Neural cell (in vitro differentiated cells): Measurements from ENCODE around the gene BCL6B.

ENCODE experiments used
- CTCF ChIP-seq: fragments of 450-650 bp; IDR thresholded peaks from 2 replicates; pipeline ENCODE4 v1.5.1; 2014; ENCODE audit warnings: antibody characterized with exemption, mild to moderate bottlenecking, moderate library complexity; ENCODE audit not compliant: poor library complexity, severe bottlenecking
- EP300 ChIP-seq: fragments of 450-650 bp; conservative IDR thresholded peaks from 2 replicates; pipeline ENCODE4 v1.6.1; 2014; ENCODE audit warnings: antibody characterized with exemption, mild to moderate bottlenecking, moderate library complexity; ENCODE audit not compliant: poor library complexity, severe bottlenecking
- EZH2 ChIP-seq: fragments of 200-600, 300-800 bp; shearing (Covaris generic), sonication (generic); IDR thresholded peaks from 2 replicates; pipeline ENCODE4 v1.6.1; 2014; ENCODE audit warnings: antibody characterized with exemption, low read length, borderline replicate concordance, mild to moderate bottlenecking; ENCODE audit not compliant: insufficient read depth, poor library complexity, severe bottlenecking
- MXI1 ChIP-seq: fragments of 450-650 bp; conservative IDR thresholded peaks from 2 replicates; pipeline ENCODE4 v1.6.1; 2014; ENCODE audit warnings: antibody characterized with exemption, mild to moderate bottlenecking; ENCODE audit not compliant: poor library complexity, severe bottlenecking
- POLR2AphosphoS5 ChIP-seq: IDR thresholded peaks from 2 replicates; pipeline ENCODE4 v1.6.1; 2012
- RAD21 ChIP-seq: fragments of 450-650 bp; conservative IDR thresholded peaks from 2 replicates; pipeline ENCODE4 v1.6.1; 2014; ENCODE audit warnings: antibody characterized with exemption, mild to moderate bottlenecking, moderate library complexity
- SMC3 ChIP-seq: fragments of 450-650 bp; conservative IDR thresholded peaks from 2 replicates; pipeline ENCODE4 v1.6.1; 2014; ENCODE audit warnings: antibody characterized with exemption, mild to moderate bottlenecking, moderate library complexity; ENCODE audit not compliant: poor library complexity
- TAF1 ChIP-seq: IDR thresholded peaks from 2 replicates; pipeline ENCODE4 v1.6.1; 2012; ENCODE audit warnings: low read depth
- TF ChIP-seq, protein P1 (sequence below): IDR thresholded peaks from 2 replicates; pipeline ENCODE4 v1.6.1; 2012; ENCODE audit warnings: borderline replicate concordance

DNA sequence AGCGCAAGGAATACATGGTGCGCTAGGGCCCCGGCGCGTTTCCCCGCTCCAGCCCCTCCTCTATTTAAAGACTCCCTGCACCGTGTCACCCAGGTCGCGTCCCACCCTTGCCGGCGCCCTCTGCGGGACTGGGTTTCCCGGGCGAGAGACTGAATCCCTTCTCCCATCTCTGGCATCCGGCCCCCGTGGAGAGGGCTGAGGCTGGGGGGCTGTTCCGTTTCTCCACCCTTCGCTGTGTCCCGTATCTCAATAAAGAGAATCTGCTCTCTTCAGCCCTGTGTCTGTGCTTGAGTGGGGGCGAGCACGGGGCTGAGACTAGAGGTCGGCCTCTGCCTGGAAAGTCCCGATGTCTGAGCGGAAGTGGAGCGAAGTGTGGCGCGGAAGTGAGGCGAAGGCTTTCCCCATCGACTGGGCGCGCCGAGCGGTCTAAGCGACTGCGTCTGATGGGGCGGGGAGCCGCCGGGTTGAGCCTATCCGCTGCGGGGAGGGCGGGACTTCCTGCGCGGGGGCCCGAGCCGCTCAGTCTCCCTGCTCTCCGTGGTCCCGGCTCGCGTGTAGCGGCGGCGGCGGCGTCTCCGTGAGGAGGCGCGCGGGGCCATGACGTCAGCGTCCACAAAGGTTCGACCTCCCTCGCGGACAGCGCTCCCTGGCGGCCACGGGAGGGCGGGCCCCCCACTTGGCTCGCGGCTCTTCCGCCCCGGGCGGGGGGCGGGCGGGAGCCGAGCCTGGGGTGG, 8.4 kb upstream of the BCL6B start:
- TF ChIP-seq SMC3, result peak; percentile 12
- peak; percentile 71 for TF ChIP-seq CTCF
- peak; percentile 83 for TF ChIP-seq POLR2AphosphoS5
- TF ChIP-seq RAD21, result no peak
- peak; percentile 51 for TF ChIP-seq TAF1
- TF ChIP-seq EP300, result peak; percentile 67
- TF ChIP-seq EZH2, result no peak
- peak; percentile 80 for TF ChIP-seq MXI1
- TF ChIP-seq, protein P1, sequence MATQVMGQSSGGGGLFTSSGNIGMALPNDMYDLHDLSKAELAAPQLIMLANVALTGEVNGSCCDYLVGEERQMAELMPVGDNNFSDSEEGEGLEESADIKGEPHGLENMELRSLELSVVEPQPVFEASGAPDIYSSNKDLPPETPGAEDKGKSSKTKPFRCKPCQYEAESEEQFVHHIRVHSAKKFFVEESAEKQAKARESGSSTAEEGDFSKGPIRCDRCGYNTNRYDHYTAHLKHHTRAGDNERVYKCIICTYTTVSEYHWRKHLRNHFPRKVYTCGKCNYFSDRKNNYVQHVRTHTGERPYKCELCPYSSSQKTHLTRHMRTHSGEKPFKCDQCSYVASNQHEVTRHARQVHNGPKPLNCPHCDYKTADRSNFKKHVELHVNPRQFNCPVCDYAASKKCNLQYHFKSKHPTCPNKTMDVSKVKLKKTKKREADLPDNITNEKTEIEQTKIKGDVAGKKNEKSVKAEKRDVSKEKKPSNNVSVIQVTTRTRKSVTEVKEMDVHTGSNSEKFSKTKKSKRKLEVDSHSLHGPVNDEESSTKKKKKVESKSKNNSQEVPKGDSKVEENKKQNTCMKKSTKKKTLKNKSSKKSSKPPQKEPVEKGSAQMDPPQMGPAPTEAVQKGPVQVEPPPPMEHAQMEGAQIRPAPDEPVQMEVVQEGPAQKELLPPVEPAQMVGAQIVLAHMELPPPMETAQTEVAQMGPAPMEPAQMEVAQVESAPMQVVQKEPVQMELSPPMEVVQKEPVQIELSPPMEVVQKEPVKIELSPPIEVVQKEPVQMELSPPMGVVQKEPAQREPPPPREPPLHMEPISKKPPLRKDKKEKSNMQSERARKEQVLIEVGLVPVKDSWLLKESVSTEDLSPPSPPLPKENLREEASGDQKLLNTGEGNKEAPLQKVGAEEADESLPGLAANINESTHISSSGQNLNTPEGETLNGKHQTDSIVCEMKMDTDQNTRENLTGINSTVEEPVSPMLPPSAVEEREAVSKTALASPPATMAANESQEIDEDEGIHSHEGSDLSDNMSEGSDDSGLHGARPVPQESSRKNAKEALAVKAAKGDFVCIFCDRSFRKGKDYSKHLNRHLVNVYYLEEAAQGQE, result peak; percentile 57
